Loucy (cell line): Measurements from ENCODE around the gene FAM185A.

Experiments used
- H2AFZ ChIP-seq: fragments of 200-600 bp; sonication (generic); 2 replicates; pipeline ENCODE4 v1.6.0; 2016; ENCODE audit warnings: antibody characterized with exemption, mild to moderate bottlenecking, low read length, moderate library complexity
- H3F3A ChIP-seq: fragments of 200-600 bp; 2 replicates; pipeline ENCODE4 v1.6.0; 2016; ENCODE audit warnings: antibody characterized with exemption, low read depth, mild to moderate bottlenecking
- H3K27me3 ChIP-seq: fragments of 200-600 bp; sonication (generic); 2 replicates; pipeline ENCODE4 v1.6.1; 2014; ENCODE audit warnings: low read length, mild to moderate bottlenecking; ENCODE audit not compliant: insufficient read depth, poor library complexity, severe bottlenecking
- H3K36me3 ChIP-seq: fragments of 200-600 bp; sonication (generic); 2 replicates; pipeline ENCODE4 v1.6.1; 2016; ENCODE audit warnings: low read length; ENCODE audit not compliant: insufficient read depth
- H3K4me1 ChIP-seq: fragments of 200-600 bp; sonication (generic); 2 replicates; pipeline ENCODE4 v1.5.1; 2014; ENCODE audit warnings: low read length, mild to moderate bottlenecking; ENCODE audit not compliant: insufficient read depth, poor library complexity, severe bottlenecking
- H3K4me2 ChIP-seq: fragments of 200-600 bp; sonication (generic); 2 replicates; pipeline ENCODE4 v1.6.0; 2014; ENCODE audit warnings: antibody characterized with exemption, low read length, low read depth, mild to moderate bottlenecking; ENCODE audit not compliant: poor library complexity, severe bottlenecking
- H3K4me3 ChIP-seq: fragments of 200-600 bp; sonication (generic); 2 replicates; pipeline ENCODE4 v1.5.1; 2014; ENCODE audit warnings: low read length, mild to moderate bottlenecking, mixed read lengths; ENCODE audit not compliant: poor library complexity, severe bottlenecking
- H3K79me2 ChIP-seq: fragments of 200-600 bp; sonication (generic); 2 replicates; pipeline ENCODE4 v1.6.1; 2014; ENCODE audit warnings: low read length; ENCODE audit not compliant: insufficient read depth
- H3K9ac ChIP-seq: fragments of 200-600 bp; sonication (generic); 2 replicates; pipeline ENCODE4 v1.6.0; 2014; ENCODE audit warnings: mild to moderate bottlenecking, low read depth, low read length, moderate library complexity; ENCODE audit not compliant: poor library complexity, severe bottlenecking
- H3K9me2 ChIP-seq: fragments of 200-600 bp; sonication (generic); replicated peaks from 2 replicates; pipeline ENCODE4 v1.6.1; 2016; ENCODE audit warnings: low read depth, low read length, mixed read lengths
- H3K9me3 ChIP-seq: fragments of 200-600 bp; sonication (generic); 2 replicates; pipeline ENCODE4 v1.6.1; 2014; ENCODE audit warnings: mild to moderate bottlenecking, antibody characterized with exemption, low read length, low read depth; ENCODE audit not compliant: insufficient read depth
- H4K20me1 ChIP-seq: fragments of 200-600 bp; sonication (generic); 2 replicates; pipeline ENCODE4 v1.6.0; 2014; ENCODE audit warnings: antibody characterized with exemption, low read length, mild to moderate bottlenecking; ENCODE audit not compliant: insufficient read depth, poor library complexity, severe bottlenecking
- EZH2phosphoT487 ChIP-seq: fragments of 200-600 bp; IDR thresholded peaks from 2 replicates; pipeline ENCODE4 v1.6.1; 2018; ENCODE audit warnings: antibody characterized with exemption, mild to moderate bottlenecking, moderate library complexity, borderline replicate concordance
- TF ChIP-seq, protein P1 (sequence below): fragments of 200-600 bp; sonication (generic); conservative IDR thresholded peaks from 2 replicates; pipeline ENCODE4 v1.5.1; 2014; ENCODE audit warnings: mild to moderate bottlenecking, antibody characterized with exemption, low read length

FAM185A gene

DNA sequence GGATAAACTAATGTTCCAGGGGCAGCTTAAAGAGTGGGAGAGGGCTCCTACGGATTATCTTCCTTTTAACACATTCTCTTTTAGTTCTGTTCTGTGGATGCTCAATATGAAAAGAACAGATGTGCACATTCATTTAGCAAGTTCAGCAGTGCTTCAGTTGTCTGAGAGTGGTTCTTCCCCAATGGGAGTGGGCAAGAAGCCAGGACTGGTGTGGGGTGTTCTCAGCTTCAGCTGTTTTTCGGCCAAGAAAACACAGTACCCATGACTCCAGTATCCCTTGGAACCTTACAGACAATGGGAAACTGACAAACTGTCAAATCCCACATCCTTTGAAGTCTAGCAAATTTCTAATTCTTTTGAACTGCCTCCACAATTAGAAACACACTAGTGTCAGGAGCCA is 92.5 kb downstream of the FAM185A start:
- H3K27me3 ChIP-seq = no peaks in the 10 kb centered on the region
- no peaks in the 10 kb centered on the region for H3K79me2 ChIP-seq
- no peak overlapping the region for H3K4me2 ChIP-seq
- H2AFZ ChIP-seq = no peak overlapping the region
- no peaks in the 10 kb centered on the region for H3K36me3 ChIP-seq
- H4K20me1 ChIP-seq = no peaks in the 10 kb centered on the region
- no peak overlapping the region for H3K9ac ChIP-seq
- H3K4me3 ChIP-seq = no peak overlapping the region
- H3K9me3 ChIP-seq = no peaks in the 10 kb centered on the region
- no peaks in the 10 kb centered on the region for H3K4me1 ChIP-seq
- H3K9me2 ChIP-seq = no peaks in the 10 kb centered on the region
- TF ChIP-seq, protein P1, sequence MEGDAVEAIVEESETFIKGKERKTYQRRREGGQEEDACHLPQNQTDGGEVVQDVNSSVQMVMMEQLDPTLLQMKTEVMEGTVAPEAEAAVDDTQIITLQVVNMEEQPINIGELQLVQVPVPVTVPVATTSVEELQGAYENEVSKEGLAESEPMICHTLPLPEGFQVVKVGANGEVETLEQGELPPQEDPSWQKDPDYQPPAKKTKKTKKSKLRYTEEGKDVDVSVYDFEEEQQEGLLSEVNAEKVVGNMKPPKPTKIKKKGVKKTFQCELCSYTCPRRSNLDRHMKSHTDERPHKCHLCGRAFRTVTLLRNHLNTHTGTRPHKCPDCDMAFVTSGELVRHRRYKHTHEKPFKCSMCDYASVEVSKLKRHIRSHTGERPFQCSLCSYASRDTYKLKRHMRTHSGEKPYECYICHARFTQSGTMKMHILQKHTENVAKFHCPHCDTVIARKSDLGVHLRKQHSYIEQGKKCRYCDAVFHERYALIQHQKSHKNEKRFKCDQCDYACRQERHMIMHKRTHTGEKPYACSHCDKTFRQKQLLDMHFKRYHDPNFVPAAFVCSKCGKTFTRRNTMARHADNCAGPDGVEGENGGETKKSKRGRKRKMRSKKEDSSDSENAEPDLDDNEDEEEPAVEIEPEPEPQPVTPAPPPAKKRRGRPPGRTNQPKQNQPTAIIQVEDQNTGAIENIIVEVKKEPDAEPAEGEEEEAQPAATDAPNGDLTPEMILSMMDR = no peak
- TF ChIP-seq EZH2phosphoT487 = no peak
- H3F3A ChIP-seq = no peaks in the 10 kb centered on the region

- no peaks in the 10 kb centered on the region for H3F3A ChIP-seq
- H3K4me2 ChIP-seq = no peak overlapping the region
- no peaks in the 10 kb centered on the region for H3K79me2 ChIP-seq
- no peaks in the 10 kb centered on the region for H3K36me3 ChIP-seq
- H3K9me3 ChIP-seq = no peaks in the 10 kb centered on the region
- H3K9ac ChIP-seq = no peak overlapping the region
- H3K4me1 ChIP-seq = no peaks in the 10 kb centered on the region
- no peaks in the 10 kb centered on the region for H3K9me2 ChIP-seq
- no peaks in the 10 kb centered on the region for H3K27me3 ChIP-seq
- no peaks in the 10 kb centered on the region for H4K20me1 ChIP-seq
- H2AFZ ChIP-seq = no peak overlapping the region
- no peak for TF ChIP-seq EZH2phosphoT487
- TF ChIP-seq, protein P1 = no peak
- H3K4me3 ChIP-seq = no peak overlapping the region
Measured at GRCh38 chr7:102842284-102842683, 93.5 kb downstream of the FAM185A start.

- Histone ChIP-seq H3K9me2 (no peaks in the 10 kb centered on the region), H4K20me1 (no peaks in the 10 kb centered on the region), H3K4me3 (no peak overlapping the region), H3K27me3 (no peaks in the 10 kb centered on the region), H3K4me2 (no peak overlapping the region), H3K36me3 (no peaks in the 10 kb centered on the region), H3K9ac (no peak overlapping the region), H2AFZ (no peak overlapping the region), H3K79me2 (no peaks in the 10 kb centered on the region), H3F3A (no peaks in the 10 kb centered on the region), H3K4me1 (no peaks in the 10 kb centered on the region), H3K9me3 (no peaks in the 10 kb centered on the region)
- no peak for TF ChIP-seq EZH2phosphoT487
- TF ChIP-seq, protein P1 = no peak
Measured at GRCh38 chr7:102843850-102844249, 95.1 kb downstream of the FAM185A start.
